HG03060 (cell line): Measurements from ENCODE around the gene SPIN2B.

ENCODE experiments used
- ATAC-seq: cut with Tn5 transposase; IDR thresholded peaks from one replicate; pipeline ENCODE4 v1.9.1; 2021; ENCODE audit warnings: low read depth, moderate number of reproducible peaks; ENCODE audit not compliant: unreplicated experiment

Gene SPIN2B

GRCh38 chrX:57074458-57074857, 46.9 kb downstream of the SPIN2B start:
- ATAC-seq, result no peak

GRCh38 chrX:57070185-57070984, 51.0 kb downstream of the SPIN2B start:
- ATAC-seq, result no peak
